Endothelial cell of umbilical vein (primary cell): ENCODE results near the gene EVX2. TPM values are rescaled to one million over a fixed set of nuclear protein-coding genes. Genes with fewer than 3 reads are reported as not detected.

ENCODE experiments used
- BruUV-seq: library from RNA; stranded (reverse); fragments of 400-500 nt; replicated peaks from 2 replicates; lab custom pipeline; 2021; lab: Mats Ljungman, UMichigan
- CTCF ChIA-PET: fragments of 300-600, 350-600 bp; sonication (Branson Sonifier 250); formaldehyde crosslinking; loops from one replicate; lab custom pipeline; 2021; ENCODE audit warnings: antibody characterized with exemption, inconsistent platforms; lab: Charles Lee
- POLR2A ChIA-PET: fragments of 300-600, 350-600 bp; sonication (Branson Sonifier 250); formaldehyde crosslinking; loops from one replicate; lab custom pipeline; 2021; ENCODE audit warnings: antibody characterized with exemption, inconsistent platforms; lab: Charles Lee
- DNase-seq: peaks from one replicate; pipeline ENCODE4 v3.0.0-alpha.2; 2011; ENCODE audit warnings: low read depth, low spot score
- FAIRE-seq: peaks from 2 replicates; lab custom pipeline; 2011; peaks lifted over from hg19 to GRCh38; lab: Jason Lieb, UNC
- H2AFZ ChIP-seq: 2 replicates; pipeline ENCODE4 v1.6.0; 2012; ENCODE audit warnings: low read depth, low read length, control low read depth, inconsistent platforms
- H3K27ac ChIP-seq: 2 replicates; pipeline ENCODE4 v1.5.1; 2011; ENCODE audit warnings: low read depth, mild to moderate bottlenecking, control low read depth, low read length, moderate library complexity; ENCODE audit not compliant: insufficient read depth
- H3K27me3 ChIP-seq, 2 experiments: 2 replicates each; pipeline versions ENCODE4 v1.6.0 to v1.6.1; 2011; ENCODE audit warnings: low read length in 2 of 2, mixed read lengths in 1 of 2; ENCODE audit not compliant: control insufficient read depth in 2 of 2, insufficient read depth in 2 of 2
- H3K36me3 ChIP-seq, 2 experiments: 2 replicates in 1 of 2; 3 replicates in 1 of 2; pipeline ENCODE4 v1.5.1; 2011; ENCODE audit warnings: low read length in 2 of 2, mild to moderate bottlenecking in 1 of 2, moderate library complexity in 1 of 2; ENCODE audit not compliant: control insufficient read depth in 2 of 2, insufficient read depth in 2 of 2; ENCODE audit errors: extremely low read depth in 1 of 2
- H3K4me1 ChIP-seq: 3 replicates; pipeline ENCODE4 v1.5.1; 2011; ENCODE audit warnings: mild to moderate bottlenecking, low read length; ENCODE audit not compliant: control insufficient read depth, insufficient read depth; ENCODE audit errors: extremely low read depth
- H3K4me2 ChIP-seq: 2 replicates; pipeline ENCODE4 v1.6.1; 2011; ENCODE audit warnings: low read length, control low read depth, mixed read lengths; ENCODE audit not compliant: insufficient read depth
- H3K4me3 ChIP-seq, 3 experiments: fragments of 200-600 bp in 1 of 3; sonication (generic), shearing (Covaris generic) in 1 of 3; replicated peaks in 1 of 3; 2 replicates each; pipeline ENCODE4 v1.5.1; 2011 to 2016; ENCODE audit warnings: control low read depth in 3 of 3, low read length in 3 of 3, mild to moderate bottlenecking in 2 of 3, inconsistent platforms in 1 of 3, low read depth in 1 of 3, moderate library complexity in 1 of 3; ENCODE audit not compliant: insufficient read depth in 1 of 3
- H3K79me2 ChIP-seq: 2 replicates; pipeline ENCODE4 v1.6.0; 2012; ENCODE audit warnings: low read length, inconsistent platforms; ENCODE audit not compliant: control insufficient read depth, insufficient read depth
- H3K9ac ChIP-seq: replicated peaks from 2 replicates; pipeline ENCODE3; 2011; ENCODE audit warnings: low read length, control low read depth; ENCODE audit not compliant: insufficient read depth; ENCODE audit errors: extremely low read depth
- H3K9me1 ChIP-seq: replicated peaks from 3 replicates; pipeline ENCODE4 v1.6.0; 2011; ENCODE audit warnings: mild to moderate bottlenecking, low read length; ENCODE audit not compliant: control insufficient read depth, insufficient read depth; ENCODE audit errors: extremely low read depth
- H3K9me3 ChIP-seq: replicated peaks from 2 replicates; pipeline ENCODE4 v1.5.1; 2012; ENCODE audit warnings: low read length, inconsistent platforms; ENCODE audit not compliant: control insufficient read depth, insufficient read depth
- H4K20me1 ChIP-seq: replicated peaks from 2 replicates; pipeline ENCODE3; 2011; ENCODE audit warnings: mild to moderate bottlenecking, low read length; ENCODE audit not compliant: control insufficient read depth, insufficient read depth; ENCODE audit errors: extremely low read depth
- EZH2 ChIP-seq: IDR thresholded peaks from 2 replicates; pipeline ENCODE4 v1.6.1; 2012; ENCODE audit warnings: borderline replicate concordance, low read depth, mild to moderate bottlenecking, moderate library complexity, low read length, inconsistent platforms; ENCODE audit not compliant: severe bottlenecking
- FOS ChIP-seq: IDR thresholded peaks from 2 replicates; pipeline ENCODE4 v1.6.1; 2011; ENCODE audit warnings: mild to moderate bottlenecking, low read length, moderate library complexity, borderline replicate concordance; ENCODE audit not compliant: insufficient read depth
- GATA2 ChIP-seq: IDR thresholded peaks from 2 replicates; pipeline ENCODE4 v1.7.0; 2011; ENCODE audit warnings: low read depth, mild to moderate bottlenecking, moderate library complexity, mixed read lengths, low read length; ENCODE audit not compliant: insufficient read length, insufficient read depth
- JUN ChIP-seq: IDR thresholded peaks from 2 replicates; pipeline ENCODE4 v1.6.1; 2011; ENCODE audit warnings: borderline replicate concordance, low read depth; ENCODE audit not compliant: insufficient read length, insufficient read depth
- MYC ChIP-seq: IDR thresholded peaks from one replicate; pipeline ENCODE4 v1.6.1; 2011; ENCODE audit warnings: mild to moderate bottlenecking, low read depth, low read length
- POLR2A ChIP-seq: IDR thresholded peaks from 2 replicates; pipeline ENCODE4 v1.6.1; 2012; ENCODE audit warnings: low read depth, mild to moderate bottlenecking, control low read depth, low read length
- POLR2AphosphoS5 ChIP-seq: IDR thresholded peaks from 2 replicates; pipeline ENCODE4 v1.6.1; 2012; ENCODE audit warnings: low read depth, mild to moderate bottlenecking, control low read depth, low read length, moderate library complexity; ENCODE audit not compliant: insufficient read depth
- dilution Hi-C: fragments of 300-500 bp; cut with MboI; formaldehyde crosslinking; loops from one replicate; pipeline ENCODE4 v1.15.0; 2019; ENCODE audit warnings: low sequenced_read_pairs; ENCODE audit not compliant: extremely low pct_ligation_motif_present
- intact Hi-C: fragments of 100-400 bp; cut with micrococcal nuclease; formaldehyde crosslinking; loops from one replicate; pipeline ENCODE4 v1.10.0; 2022
- polyA plus RNA-seq, 4 experiments: library from polyadenylated mRNA; depleted of rRNA in 3 of 4; stranded (reverse) in 3 of 4; unstranded in 1 of 4; fragments of >200 nt; gene quantifications; 2 replicates each; pipeline versions ENCODE4 v1.2.1 to v1.2.3, GENCODE V29; 2011 to 2012; ENCODE audit warnings: missing spikeins in 1 of 4
- total RNA-seq: library from RNA; stranded (reverse); gene quantifications from 2 replicates; pipeline ENCODE4 v1.2.3, GENCODE V29; 2021
- TF ChIP-seq, protein P1 (sequence below), 2 donors: IDR thresholded peaks; 1 replicate in 1 of 2; 2 replicates in 1 of 2; pipeline ENCODE4 v1.5.1; 2011; ENCODE audit warnings: low read length in 2 of 2, mild to moderate bottlenecking in 2 of 2, moderate library complexity in 2 of 2, control low read depth in 1 of 2, inconsistent platforms in 1 of 2, low read depth in 1 of 2; ENCODE audit not compliant: insufficient read depth in 1 of 2; ENCODE audit errors: extremely low read depth in 1 of 2
- TF ChIP-seq, protein P2 (sequence below): IDR thresholded peaks from 2 replicates; pipeline ENCODE4 v1.6.1; 2011; ENCODE audit not compliant: insufficient read depth, insufficient read length

The EVX2 gene
- total and polyA plus RNA-seq, 2 donors (not counting 3 experiments of a cell fraction or from before 2014, with no cell fraction given): not detected

DNA sequence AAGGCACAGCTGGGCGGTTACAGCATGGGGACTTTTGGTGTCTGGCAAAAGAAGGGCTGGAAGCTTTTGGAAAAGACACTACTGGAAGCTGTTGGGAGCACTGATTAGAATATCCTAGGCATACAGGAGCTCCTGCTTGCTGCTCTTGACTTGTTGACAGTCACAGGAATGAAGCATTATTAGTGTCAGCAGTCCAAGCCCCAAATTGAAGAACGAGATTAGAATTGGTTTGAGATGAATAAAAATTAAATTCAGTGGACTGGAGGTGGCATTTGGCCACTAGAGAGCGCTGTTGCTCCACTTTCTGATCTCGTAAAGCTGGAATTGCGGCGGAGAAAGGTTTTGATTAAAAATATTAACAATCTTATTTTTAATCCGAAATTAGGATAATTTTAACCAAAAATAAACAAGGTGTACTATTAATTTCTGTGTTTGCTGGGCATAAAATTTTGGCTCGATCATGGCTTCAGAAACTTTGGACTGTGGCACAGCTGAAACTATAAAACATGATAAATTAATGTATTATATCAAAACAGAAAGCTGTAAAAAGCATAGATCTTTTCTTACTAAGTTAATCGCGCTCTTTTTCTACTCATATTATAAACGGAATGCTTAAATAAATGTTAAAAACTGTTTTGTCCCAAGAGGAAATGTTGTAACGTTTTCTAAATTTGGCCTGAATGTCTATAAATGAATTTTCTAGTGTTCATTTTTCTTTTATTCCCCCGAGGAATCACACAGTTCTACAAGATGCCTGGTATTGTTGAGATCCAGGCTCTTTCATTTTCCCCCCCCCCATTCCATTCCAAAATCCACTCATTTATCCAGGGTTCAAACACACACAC is 43.4 kb upstream of the EVX2 start:
- no peaks in the 10 kb centered on the region for H3K9me1 ChIP-seq
- TF ChIP-seq, protein P1, sequence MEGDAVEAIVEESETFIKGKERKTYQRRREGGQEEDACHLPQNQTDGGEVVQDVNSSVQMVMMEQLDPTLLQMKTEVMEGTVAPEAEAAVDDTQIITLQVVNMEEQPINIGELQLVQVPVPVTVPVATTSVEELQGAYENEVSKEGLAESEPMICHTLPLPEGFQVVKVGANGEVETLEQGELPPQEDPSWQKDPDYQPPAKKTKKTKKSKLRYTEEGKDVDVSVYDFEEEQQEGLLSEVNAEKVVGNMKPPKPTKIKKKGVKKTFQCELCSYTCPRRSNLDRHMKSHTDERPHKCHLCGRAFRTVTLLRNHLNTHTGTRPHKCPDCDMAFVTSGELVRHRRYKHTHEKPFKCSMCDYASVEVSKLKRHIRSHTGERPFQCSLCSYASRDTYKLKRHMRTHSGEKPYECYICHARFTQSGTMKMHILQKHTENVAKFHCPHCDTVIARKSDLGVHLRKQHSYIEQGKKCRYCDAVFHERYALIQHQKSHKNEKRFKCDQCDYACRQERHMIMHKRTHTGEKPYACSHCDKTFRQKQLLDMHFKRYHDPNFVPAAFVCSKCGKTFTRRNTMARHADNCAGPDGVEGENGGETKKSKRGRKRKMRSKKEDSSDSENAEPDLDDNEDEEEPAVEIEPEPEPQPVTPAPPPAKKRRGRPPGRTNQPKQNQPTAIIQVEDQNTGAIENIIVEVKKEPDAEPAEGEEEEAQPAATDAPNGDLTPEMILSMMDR (IDR thresholded peaks at IDR 0.05; ENCODE audit: extremely low read depth in 1 of 2, insufficient read depth in 1 of 2, low read depth in 1 of 2, low read length in 2 of 2): peak; percentile 61 to 66
- no peak for TF ChIP-seq GATA2
- H3K9me3 ChIP-seq: no peaks in the 10 kb centered on the region
- DNase-seq: peak; percentile 68
- peaks cover 33% of the 10 kb centered on the region for H3K4me1 ChIP-seq
- H3K36me3 ChIP-seq: no peaks in the 10 kb centered on the region
- peak overlapping the region in 2 of 3 experiments; percentile 48 to 67 for H3K4me3 ChIP-seq
- peaks cover 5 to 6% of the 10 kb centered on the region in 2 experiments for H3K27me3 ChIP-seq
- peaks cover 14% of the 10 kb centered on the region for H3K79me2 ChIP-seq
- peak overlapping the region; percentile 86 for H3K4me2 ChIP-seq
- H3K9ac ChIP-seq: peak overlapping the region; percentile 30
- no peaks in the 10 kb centered on the region for H4K20me1 ChIP-seq
- dilution Hi-C loops (loop anchor here (25.0 kb wide), 1 partner anchor 510 kb away; no protein-coding TSS in a partner anchor), intact Hi-C loops (loop anchor here (1.0 to 5.0 kb wide), 9 partner anchors 328 to 1630 kb away; no protein-coding TSS in a partner anchor)
- CTCF ChIA-PET: interaction anchor here (0.5 to 10.1 kb wide), 49 partner anchors 9 to 1638 kb away, joined by 3 to 458 read pairs (median 5); partner anchors contain the start of genes HOXD10 and HOXD4
- peak overlapping the region; percentile 58 for H2AFZ ChIP-seq
- no TSS peak for BruUV-seq
- POLR2A ChIA-PET: no interaction called here
- no peak overlapping the region for H3K27ac ChIP-seq
- peak; percentile 76 for FAIRE-seq

DNA sequence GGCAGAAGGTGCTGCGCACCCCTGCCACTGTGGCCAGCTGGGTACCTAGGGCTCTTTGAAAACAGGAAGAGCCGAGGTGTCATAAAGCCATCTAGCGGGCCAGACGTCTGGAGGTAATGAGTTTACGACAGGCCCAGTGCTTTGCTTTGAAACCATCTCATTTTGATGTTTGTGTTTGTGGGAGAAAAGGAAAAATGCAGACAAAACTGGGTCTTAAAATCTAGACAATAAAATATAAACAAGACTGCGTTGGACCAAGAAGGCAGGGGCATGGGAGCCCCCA is 42.0 kb upstream of the EVX2 start:
- no peak for DNase-seq

More for the DNA sequence above, 42.0 kb upstream of the EVX2 start:
- no TSS peak for BruUV-seq
- H3K36me3 ChIP-seq: no peaks in the 10 kb centered on the region
- H3K9me3 ChIP-seq: no peaks in the 10 kb centered on the region
- H4K20me1 ChIP-seq: no peaks in the 10 kb centered on the region
- H3K9ac ChIP-seq: no peak overlapping the region
- dilution Hi-C loops (loop anchor here (25.0 kb wide), 1 partner anchor 512 kb away; no protein-coding TSS in a partner anchor), intact Hi-C loops (loop anchor here (5.0 kb wide), 2 partner anchors 932 to 1632 kb away; no protein-coding TSS in a partner anchor)
- POLR2A ChIA-PET: interaction anchor here (0.5 kb wide), 1 partner anchor 513 kb away, joined by 8 read pairs; no protein-coding TSS in a partner anchor
- H3K27ac ChIP-seq: no peak overlapping the region
- H3K79me2 ChIP-seq: peaks cover 4% of the 10 kb centered on the region
- H3K4me2 ChIP-seq: no peak overlapping the region
- FAIRE-seq: no peak
- H3K9me1 ChIP-seq: no peaks in the 10 kb centered on the region
- CTCF ChIA-PET: interaction anchor here (3.2 to 10.1 kb wide), 10 partner anchors 14 to 1037 kb away, joined by 23 to 458 read pairs (median 84); no protein-coding TSS in a partner anchor
- TF ChIP-seq, protein P2, sequence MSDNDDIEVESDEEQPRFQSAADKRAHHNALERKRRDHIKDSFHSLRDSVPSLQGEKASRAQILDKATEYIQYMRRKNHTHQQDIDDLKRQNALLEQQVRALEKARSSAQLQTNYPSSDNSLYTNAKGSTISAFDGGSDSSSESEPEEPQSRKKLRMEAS: no peak
- TF ChIP-seq POLR2A (no peak), FOS (no peak), GATA2 (no peak), EZH2 (no peak), POLR2AphosphoS5 (no peak), MYC (no peak), JUN (no peak)
- TF ChIP-seq, protein P1 (IDR thresholded peaks at IDR 0.05; ENCODE audit: extremely low read depth in 1 of 2, insufficient read depth in 1 of 2, low read depth in 1 of 2, low read length in 2 of 2): no peak
- peaks cover 31% of the 10 kb centered on the region for H3K4me1 ChIP-seq
- H2AFZ ChIP-seq: no peak overlapping the region
- peaks cover 14 to 20% of the 10 kb centered on the region in 2 experiments for H3K27me3 ChIP-seq
- no peak overlapping the region for H3K4me3 ChIP-seq
